ENCODE measurements around the gene CORT. TPM values are rescaled to one million over a fixed set of nuclear protein-coding genes. Genes with fewer than 3 reads are reported as not detected.

Gene CORT
- total RNA-seq, 1 experiment from 2014 or later = 0.66 TPM

DNA sequence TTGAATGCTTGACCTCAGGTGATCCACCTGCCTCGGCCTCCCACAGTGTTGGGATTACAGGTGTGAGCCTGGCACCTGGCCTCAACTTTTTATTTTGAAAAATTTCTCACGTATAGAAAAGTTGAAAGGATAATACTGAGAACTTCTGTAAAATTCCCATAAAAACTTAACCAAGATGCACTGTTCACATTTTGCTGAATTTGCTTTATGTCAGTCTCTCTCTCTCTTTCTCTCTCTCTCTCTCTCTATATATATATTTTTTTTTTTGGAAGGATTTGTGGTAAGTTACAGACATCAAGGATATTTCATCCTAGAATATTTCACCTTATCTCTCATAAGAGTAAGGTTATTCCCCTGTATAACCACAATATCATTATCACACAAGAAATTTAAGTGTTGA is 30.8 kb downstream of the CORT start:
- DNase-seq (ENCODE audit: low spot score) (no peak), ATAC-seq (no peak)
- H3K36me3 Mint-ChIP-seq = peaks cover 3% of the 10 kb centered on the region
- peaks cover 11% of the 10 kb centered on the region for H3K4me1 Mint-ChIP-seq
- CTCF ChIA-PET = no interaction called here
- H3K27me3 Mint-ChIP-seq (ENCODE audit: low read depth) = no peaks in the 10 kb centered on the region
- H3K27ac Mint-ChIP-seq = no peak overlapping the region
- H3K4me3 Mint-ChIP-seq = no peak overlapping the region
- POLR2A ChIA-PET = no interaction called here
- no peaks in the 10 kb centered on the region for H3K9me3 Mint-ChIP-seq
- TF ChIP-seq RORB (CRISPR knock-in tag; IDR thresholded peaks at IDR 0.05) = no peak
- TF ChIP-seq ZNF396 (CRISPR knock-in tag; IDR thresholded peaks at IDR 0.05; ENCODE audit: borderline replicate concordance) = no peak
- TF ChIP-seq, protein P1, sequence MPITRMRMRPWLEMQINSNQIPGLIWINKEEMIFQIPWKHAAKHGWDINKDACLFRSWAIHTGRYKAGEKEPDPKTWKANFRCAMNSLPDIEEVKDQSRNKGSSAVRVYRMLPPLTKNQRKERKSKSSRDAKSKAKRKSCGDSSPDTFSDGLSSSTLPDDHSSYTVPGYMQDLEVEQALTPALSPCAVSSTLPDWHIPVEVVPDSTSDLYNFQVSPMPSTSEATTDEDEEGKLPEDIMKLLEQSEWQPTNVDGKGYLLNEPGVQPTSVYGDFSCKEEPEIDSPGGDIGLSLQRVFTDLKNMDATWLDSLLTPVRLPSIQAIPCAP (CRISPR knock-in tag; IDR thresholded peaks at IDR 0.05) = no peak
- no peak for TF ChIP-seq ZNF121 (CRISPR knock-in tag; IDR thresholded peaks at IDR 0.05)
- TF ChIP-seq, protein P2, sequence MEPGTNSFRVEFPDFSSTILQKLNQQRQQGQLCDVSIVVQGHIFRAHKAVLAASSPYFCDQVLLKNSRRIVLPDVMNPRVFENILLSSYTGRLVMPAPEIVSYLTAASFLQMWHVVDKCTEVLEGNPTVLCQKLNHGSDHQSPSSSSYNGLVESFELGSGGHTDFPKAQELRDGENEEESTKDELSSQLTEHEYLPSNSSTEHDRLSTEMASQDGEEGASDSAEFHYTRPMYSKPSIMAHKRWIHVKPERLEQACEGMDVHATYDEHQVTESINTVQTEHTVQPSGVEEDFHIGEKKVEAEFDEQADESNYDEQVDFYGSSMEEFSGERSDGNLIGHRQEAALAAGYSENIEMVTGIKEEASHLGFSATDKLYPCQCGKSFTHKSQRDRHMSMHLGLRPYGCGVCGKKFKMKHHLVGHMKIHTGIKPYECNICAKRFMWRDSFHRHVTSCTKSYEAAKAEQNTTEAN (CRISPR knock-in tag; IDR thresholded peaks at IDR 0.05) = no peak
- TF ChIP-seq, protein P3, sequence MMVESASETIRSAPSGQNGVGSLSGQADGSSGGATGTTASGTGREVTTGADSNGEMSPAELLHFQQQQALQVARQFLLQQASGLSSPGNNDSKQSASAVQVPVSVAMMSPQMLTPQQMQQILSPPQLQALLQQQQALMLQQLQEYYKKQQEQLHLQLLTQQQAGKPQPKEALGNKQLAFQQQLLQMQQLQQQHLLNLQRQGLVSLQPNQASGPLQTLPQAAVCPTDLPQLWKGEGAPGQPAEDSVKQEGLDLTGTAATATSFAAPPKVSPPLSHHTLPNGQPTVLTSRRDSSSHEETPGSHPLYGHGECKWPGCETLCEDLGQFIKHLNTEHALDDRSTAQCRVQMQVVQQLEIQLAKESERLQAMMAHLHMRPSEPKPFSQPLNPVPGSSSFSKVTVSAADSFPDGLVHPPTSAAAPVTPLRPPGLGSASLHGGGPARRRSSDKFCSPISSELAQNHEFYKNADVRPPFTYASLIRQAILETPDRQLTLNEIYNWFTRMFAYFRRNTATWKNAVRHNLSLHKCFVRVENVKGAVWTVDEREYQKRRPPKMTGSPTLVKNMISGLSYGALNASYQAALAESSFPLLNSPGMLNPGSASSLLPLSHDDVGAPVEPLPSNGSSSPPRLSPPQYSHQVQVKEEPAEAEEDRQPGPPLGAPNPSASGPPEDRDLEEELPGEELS (CRISPR knock-in tag; IDR thresholded peaks at IDR 0.05) = no peak
- TF ChIP-seq CREB1 (CRISPR knock-in tag; IDR thresholded peaks at IDR 0.05) = no peak
- TF ChIP-seq, protein P4, sequence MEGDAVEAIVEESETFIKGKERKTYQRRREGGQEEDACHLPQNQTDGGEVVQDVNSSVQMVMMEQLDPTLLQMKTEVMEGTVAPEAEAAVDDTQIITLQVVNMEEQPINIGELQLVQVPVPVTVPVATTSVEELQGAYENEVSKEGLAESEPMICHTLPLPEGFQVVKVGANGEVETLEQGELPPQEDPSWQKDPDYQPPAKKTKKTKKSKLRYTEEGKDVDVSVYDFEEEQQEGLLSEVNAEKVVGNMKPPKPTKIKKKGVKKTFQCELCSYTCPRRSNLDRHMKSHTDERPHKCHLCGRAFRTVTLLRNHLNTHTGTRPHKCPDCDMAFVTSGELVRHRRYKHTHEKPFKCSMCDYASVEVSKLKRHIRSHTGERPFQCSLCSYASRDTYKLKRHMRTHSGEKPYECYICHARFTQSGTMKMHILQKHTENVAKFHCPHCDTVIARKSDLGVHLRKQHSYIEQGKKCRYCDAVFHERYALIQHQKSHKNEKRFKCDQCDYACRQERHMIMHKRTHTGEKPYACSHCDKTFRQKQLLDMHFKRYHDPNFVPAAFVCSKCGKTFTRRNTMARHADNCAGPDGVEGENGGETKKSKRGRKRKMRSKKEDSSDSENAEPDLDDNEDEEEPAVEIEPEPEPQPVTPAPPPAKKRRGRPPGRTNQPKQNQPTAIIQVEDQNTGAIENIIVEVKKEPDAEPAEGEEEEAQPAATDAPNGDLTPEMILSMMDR (IDR thresholded peaks at IDR 0.05) = no peak
- TF ChIP-seq ZNF263 (CRISPR knock-in tag; IDR thresholded peaks at IDR 0.05; ENCODE audit: low read depth) = no peak
- no peak for TF ChIP-seq EMX1 (CRISPR knock-in tag; IDR thresholded peaks at IDR 0.05)
- TF ChIP-seq, protein P5, sequence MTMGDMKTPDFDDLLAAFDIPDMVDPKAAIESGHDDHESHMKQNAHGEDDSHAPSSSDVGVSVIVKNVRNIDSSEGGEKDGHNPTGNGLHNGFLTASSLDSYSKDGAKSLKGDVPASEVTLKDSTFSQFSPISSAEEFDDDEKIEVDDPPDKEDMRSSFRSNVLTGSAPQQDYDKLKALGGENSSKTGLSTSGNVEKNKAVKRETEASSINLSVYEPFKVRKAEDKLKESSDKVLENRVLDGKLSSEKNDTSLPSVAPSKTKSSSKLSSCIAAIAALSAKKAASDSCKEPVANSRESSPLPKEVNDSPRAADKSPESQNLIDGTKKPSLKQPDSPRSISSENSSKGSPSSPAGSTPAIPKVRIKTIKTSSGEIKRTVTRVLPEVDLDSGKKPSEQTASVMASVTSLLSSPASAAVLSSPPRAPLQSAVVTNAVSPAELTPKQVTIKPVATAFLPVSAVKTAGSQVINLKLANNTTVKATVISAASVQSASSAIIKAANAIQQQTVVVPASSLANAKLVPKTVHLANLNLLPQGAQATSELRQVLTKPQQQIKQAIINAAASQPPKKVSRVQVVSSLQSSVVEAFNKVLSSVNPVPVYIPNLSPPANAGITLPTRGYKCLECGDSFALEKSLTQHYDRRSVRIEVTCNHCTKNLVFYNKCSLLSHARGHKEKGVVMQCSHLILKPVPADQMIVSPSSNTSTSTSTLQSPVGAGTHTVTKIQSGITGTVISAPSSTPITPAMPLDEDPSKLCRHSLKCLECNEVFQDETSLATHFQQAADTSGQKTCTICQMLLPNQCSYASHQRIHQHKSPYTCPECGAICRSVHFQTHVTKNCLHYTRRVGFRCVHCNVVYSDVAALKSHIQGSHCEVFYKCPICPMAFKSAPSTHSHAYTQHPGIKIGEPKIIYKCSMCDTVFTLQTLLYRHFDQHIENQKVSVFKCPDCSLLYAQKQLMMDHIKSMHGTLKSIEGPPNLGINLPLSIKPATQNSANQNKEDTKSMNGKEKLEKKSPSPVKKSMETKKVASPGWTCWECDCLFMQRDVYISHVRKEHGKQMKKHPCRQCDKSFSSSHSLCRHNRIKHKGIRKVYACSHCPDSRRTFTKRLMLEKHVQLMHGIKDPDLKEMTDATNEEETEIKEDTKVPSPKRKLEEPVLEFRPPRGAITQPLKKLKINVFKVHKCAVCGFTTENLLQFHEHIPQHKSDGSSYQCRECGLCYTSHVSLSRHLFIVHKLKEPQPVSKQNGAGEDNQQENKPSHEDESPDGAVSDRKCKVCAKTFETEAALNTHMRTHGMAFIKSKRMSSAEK (CRISPR knock-in tag; IDR thresholded peaks at IDR 0.05; ENCODE audit: borderline replicate concordance) = no peak
- no peak for TF ChIP-seq GABPB1 (CRISPR knock-in tag; IDR thresholded peaks at IDR 0.05)
- TF ChIP-seq, protein P6, sequence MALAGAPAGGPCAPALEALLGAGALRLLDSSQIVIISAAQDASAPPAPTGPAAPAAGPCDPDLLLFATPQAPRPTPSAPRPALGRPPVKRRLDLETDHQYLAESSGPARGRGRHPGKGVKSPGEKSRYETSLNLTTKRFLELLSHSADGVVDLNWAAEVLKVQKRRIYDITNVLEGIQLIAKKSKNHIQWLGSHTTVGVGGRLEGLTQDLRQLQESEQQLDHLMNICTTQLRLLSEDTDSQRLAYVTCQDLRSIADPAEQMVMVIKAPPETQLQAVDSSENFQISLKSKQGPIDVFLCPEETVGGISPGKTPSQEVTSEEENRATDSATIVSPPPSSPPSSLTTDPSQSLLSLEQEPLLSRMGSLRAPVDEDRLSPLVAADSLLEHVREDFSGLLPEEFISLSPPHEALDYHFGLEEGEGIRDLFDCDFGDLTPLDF (CRISPR knock-in tag; IDR thresholded peaks at IDR 0.05) = no peak
- no peak for TF ChIP-seq NR2C2 (CRISPR knock-in tag; IDR thresholded peaks at IDR 0.05)
- TF ChIP-seq, protein P7, sequence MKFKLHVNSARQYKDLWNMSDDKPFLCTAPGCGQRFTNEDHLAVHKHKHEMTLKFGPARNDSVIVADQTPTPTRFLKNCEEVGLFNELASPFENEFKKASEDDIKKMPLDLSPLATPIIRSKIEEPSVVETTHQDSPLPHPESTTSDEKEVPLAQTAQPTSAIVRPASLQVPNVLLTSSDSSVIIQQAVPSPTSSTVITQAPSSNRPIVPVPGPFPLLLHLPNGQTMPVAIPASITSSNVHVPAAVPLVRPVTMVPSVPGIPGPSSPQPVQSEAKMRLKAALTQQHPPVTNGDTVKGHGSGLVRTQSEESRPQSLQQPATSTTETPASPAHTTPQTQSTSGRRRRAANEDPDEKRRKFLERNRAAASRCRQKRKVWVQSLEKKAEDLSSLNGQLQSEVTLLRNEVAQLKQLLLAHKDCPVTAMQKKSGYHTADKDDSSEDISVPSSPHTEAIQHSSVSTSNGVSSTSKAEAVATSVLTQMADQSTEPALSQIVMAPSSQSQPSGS (CRISPR knock-in tag; IDR thresholded peaks at IDR 0.05; ENCODE audit: borderline replicate concordance, low read depth) = no peak
- TF ChIP-seq ELF4 (CRISPR knock-in tag; IDR thresholded peaks at IDR 0.05; ENCODE audit: low read depth) = no peak
- TF ChIP-seq, protein P8, sequence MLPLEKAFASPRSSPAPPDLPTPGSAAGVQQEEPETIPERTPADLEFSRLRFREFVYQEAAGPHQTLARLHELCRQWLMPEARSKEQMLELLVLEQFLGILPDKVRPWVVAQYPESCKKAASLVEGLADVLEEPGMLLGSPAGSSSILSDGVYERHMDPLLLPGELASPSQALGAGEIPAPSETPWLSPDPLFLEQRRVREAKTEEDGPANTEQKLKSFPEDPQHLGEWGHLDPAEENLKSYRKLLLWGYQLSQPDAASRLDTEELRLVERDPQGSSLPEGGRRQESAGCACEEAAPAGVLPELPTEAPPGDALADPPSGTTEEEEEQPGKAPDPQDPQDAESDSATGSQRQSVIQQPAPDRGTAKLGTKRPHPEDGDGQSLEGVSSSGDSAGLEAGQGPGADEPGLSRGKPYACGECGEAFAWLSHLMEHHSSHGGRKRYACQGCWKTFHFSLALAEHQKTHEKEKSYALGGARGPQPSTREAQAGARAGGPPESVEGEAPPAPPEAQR (CRISPR knock-in tag; IDR thresholded peaks at IDR 0.05) = no peak

Measured in WTC11 (cell line).